ENCODE measurements around the gene VGF. TPM values are rescaled to one million over a fixed set of nuclear protein-coding genes. Genes with fewer than 3 reads are reported as not detected.

Gene VGF
- total RNA-seq, 1 donor from 2014 or later: 51.8 TPM

DNA sequence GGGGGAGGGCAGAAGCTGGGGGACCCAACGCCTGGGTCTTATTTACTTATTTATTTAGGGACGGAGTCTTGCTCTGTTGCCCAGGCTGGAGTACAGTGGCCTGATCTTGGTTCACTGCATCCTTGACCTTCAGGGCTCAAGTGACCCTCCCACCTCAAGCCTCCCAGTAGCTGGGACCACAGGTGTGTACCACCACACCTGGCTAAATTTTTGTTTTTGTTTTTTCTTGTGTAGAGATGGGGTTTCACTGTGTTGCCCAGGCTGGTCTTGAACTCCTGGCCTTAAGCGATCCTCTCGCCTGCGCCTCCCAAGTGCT is 37.2 kb upstream of the VGF start:
- Histone ChIP-seq H3K4me1 (ENCODE audit: insufficient read depth, low read length) (peaks cover 2% of the 10 kb centered on the region), H2AFZ (ENCODE audit: low read depth, low read length) (no peak overlapping the region), H4K20me1 (ENCODE audit: insufficient read depth, low read length) (peaks cover 8% of the 10 kb centered on the region), H3K27me3 (ENCODE audit: insufficient read depth, low read length) (peaks cover 24% of the 10 kb centered on the region), H3K79me2 (ENCODE audit: insufficient read depth, low read length) (no peaks in the 10 kb centered on the region), H3K9ac (ENCODE audit: low read length) (no peak overlapping the region), H3K9me3 (ENCODE audit: insufficient read depth, low read depth, low read length) (no peaks in the 10 kb centered on the region), H3K4me2 (ENCODE audit: low read length) (no peak overlapping the region), H3K36me3 (ENCODE audit: insufficient read depth, low read length) (no peaks in the 10 kb centered on the region), H3K27ac (ENCODE audit: low read depth, low read length) (no peak overlapping the region), H3K4me3 (ENCODE audit: insufficient read depth, low read depth, low read length) (no peak overlapping the region)
- H3K27ac Mint-ChIP-seq (ENCODE audit: unreplicated experiment): no peak overlapping the region
- H3K27me3 Mint-ChIP-seq (ENCODE audit: low read depth, unreplicated experiment): peaks cover 30% of the 10 kb centered on the region
- FAIRE-seq (no peak), DNase-seq (ENCODE audit: low read depth) (no peak)
- TF ChIP-seq EZH2 (IDR thresholded peaks at IDR 0.05; ENCODE audit: insufficient read depth, low read length): no peak
- TF ChIP-seq, protein P1, sequence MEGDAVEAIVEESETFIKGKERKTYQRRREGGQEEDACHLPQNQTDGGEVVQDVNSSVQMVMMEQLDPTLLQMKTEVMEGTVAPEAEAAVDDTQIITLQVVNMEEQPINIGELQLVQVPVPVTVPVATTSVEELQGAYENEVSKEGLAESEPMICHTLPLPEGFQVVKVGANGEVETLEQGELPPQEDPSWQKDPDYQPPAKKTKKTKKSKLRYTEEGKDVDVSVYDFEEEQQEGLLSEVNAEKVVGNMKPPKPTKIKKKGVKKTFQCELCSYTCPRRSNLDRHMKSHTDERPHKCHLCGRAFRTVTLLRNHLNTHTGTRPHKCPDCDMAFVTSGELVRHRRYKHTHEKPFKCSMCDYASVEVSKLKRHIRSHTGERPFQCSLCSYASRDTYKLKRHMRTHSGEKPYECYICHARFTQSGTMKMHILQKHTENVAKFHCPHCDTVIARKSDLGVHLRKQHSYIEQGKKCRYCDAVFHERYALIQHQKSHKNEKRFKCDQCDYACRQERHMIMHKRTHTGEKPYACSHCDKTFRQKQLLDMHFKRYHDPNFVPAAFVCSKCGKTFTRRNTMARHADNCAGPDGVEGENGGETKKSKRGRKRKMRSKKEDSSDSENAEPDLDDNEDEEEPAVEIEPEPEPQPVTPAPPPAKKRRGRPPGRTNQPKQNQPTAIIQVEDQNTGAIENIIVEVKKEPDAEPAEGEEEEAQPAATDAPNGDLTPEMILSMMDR (IDR thresholded peaks at IDR 0.05; ENCODE audit: insufficient read depth, low read depth, low read length): no peak
- no peaks in the 10 kb centered on the region for H3K4me1 Mint-ChIP-seq (ENCODE audit: low read depth, unreplicated experiment)
- no peaks in the 10 kb centered on the region for H3K9me3 Mint-ChIP-seq (ENCODE audit: unreplicated experiment)
- H3K4me3 Mint-ChIP-seq (ENCODE audit: unreplicated experiment): no peak overlapping the region
- H3K36me3 Mint-ChIP-seq (ENCODE audit: low read depth, unreplicated experiment): no peaks in the 10 kb centered on the region

DNA sequence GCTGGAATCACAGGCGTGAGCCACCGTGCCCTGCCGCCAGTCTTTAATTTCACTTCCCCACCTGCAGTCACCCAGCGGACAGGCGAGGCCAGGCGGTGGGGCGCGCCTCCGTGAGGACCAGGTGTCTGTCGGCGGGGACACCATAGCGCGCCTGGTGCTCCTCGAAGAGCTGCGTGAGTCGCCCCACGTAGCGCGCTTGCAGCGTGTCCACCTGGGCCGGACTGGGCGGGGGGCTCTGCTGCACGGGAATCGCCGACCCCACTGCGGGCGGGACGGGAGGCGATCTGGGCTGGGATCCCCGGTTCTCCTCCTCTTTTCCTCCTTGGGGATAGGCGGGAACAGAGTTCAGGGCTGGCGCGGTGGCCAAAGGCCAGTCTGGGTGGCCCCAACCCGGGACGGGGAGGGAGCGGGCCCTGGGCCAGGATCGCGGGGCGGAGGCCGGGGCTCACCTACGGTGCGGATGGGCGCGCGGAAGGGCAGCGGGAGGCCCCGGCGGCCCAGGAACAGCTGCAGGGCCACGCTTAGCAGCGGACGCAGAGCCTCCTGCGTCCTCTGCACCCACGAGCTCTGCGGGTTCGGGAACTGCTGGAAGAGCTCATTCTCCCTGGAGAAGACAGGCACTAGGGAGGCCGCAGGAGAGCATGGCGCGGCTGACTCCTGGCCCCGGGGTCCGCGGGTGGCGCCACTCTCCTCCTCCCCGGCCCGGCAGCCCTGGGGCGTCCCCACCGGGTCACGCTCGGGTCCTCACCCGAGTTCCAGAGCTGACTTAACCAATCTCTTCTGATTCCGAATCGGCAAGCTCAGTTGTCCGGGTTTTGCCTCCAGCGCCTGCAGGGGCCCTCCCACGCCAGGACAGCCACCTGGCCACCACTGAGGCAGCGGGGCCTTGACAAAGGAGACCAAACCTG is 36.6 kb upstream of the VGF start:
- Mint-ChIP-seq H3K9me3 (ENCODE audit: unreplicated experiment) (no peaks in the 10 kb centered on the region), H3K36me3 (ENCODE audit: low read depth, unreplicated experiment) (no peaks in the 10 kb centered on the region), H3K4me3 (ENCODE audit: unreplicated experiment) (no peak overlapping the region), H3K4me1 (ENCODE audit: low read depth, unreplicated experiment) (no peaks in the 10 kb centered on the region), H3K27ac (ENCODE audit: unreplicated experiment) (no peak overlapping the region), H3K27me3 (ENCODE audit: low read depth, unreplicated experiment) (peaks cover 30% of the 10 kb centered on the region)
- no peaks in the 10 kb centered on the region for H3K79me2 ChIP-seq (ENCODE audit: insufficient read depth, low read length)
- H3K9ac ChIP-seq (ENCODE audit: low read length): no peak overlapping the region
- no peak overlapping the region for H3K4me3 ChIP-seq (ENCODE audit: insufficient read depth, low read depth, low read length)
- no peak overlapping the region for H3K27ac ChIP-seq (ENCODE audit: low read depth, low read length)
- FAIRE-seq (no peak), DNase-seq (ENCODE audit: low read depth) (no peak)
- TF ChIP-seq, protein P1 (IDR thresholded peaks at IDR 0.05; ENCODE audit: insufficient read depth, low read depth, low read length): no peak
- peak; percentile 92 for TF ChIP-seq EZH2 (IDR thresholded peaks at IDR 0.05; ENCODE audit: insufficient read depth, low read length)
- peaks cover 8% of the 10 kb centered on the region for H4K20me1 ChIP-seq (ENCODE audit: insufficient read depth, low read length)
- H3K36me3 ChIP-seq (ENCODE audit: insufficient read depth, low read length): no peaks in the 10 kb centered on the region
- H3K9me3 ChIP-seq (ENCODE audit: insufficient read depth, low read depth, low read length): no peaks in the 10 kb centered on the region
- peaks cover 2% of the 10 kb centered on the region for H3K4me1 ChIP-seq (ENCODE audit: insufficient read depth, low read length)
- H2AFZ ChIP-seq (ENCODE audit: low read depth, low read length): peak overlapping the region; percentile 41
- peak overlapping the region; percentile 44 for H3K4me2 ChIP-seq (ENCODE audit: low read length)
- H3K27me3 ChIP-seq (ENCODE audit: insufficient read depth, low read length): peaks cover 24% of the 10 kb centered on the region

Measured in astrocyte (in vitro differentiated cells and primary cell).